COLO829 (cell line): Measurements from ENCODE around the gene CRLF3.
"Not testable (repeated sequence)": the region's sequence is repeated elsewhere in the genome, so short reads cannot be mapped to it uniquely, and the experiment has no call there.

ENCODE experiments used
- DNase-seq: peaks from one replicate; pipeline ENCODE4 v3.0.0; 2012; ENCODE audit warnings: low spot score

CRLF3 gene

GRCh38 chr17:30814860-30815259 is 9.6 kb downstream of the CRLF3 start:
- not testable (repeated sequence) for DNase-seq

GRCh38 chr17:30814236-30814635 is 10.3 kb downstream of the CRLF3 start:
- not testable (repeated sequence) for DNase-seq

- DNase-seq = no peak
Observed at GRCh38 chr17:30812218-30813177, 12.0 kb downstream of the CRLF3 start.

- DNase-seq = no peak
Observed at GRCh38 chr17:30809867-30810266, 14.6 kb downstream of the CRLF3 start.

- DNase-seq = no peak
Observed at GRCh38 chr17:30808785-30809286, 15.7 kb downstream of the CRLF3 start.

- DNase-seq = no peak
Observed at GRCh38 chr17:30807896-30808295, 16.6 kb downstream of the CRLF3 start.

- no peak for DNase-seq
Observed at GRCh38 chr17:30805944-30806456, 18.5 kb downstream of the CRLF3 start.

- DNase-seq = no peak
Observed at GRCh38 chr17:30801671-30802070, 22.8 kb downstream of the CRLF3 start.

- no peak for DNase-seq
Observed at GRCh38 chr17:30796016-30796415, 28.5 kb downstream of the CRLF3 start.

- no peak for DNase-seq
Observed at GRCh38 chr17:30794372-30794771, 30.1 kb downstream of the CRLF3 start.

- DNase-seq = no peak
Observed at GRCh38 chr17:30793282-30793977, 31.1 kb downstream of the CRLF3 start.

GRCh38 chr17:30790279-30790678 is 34.2 kb downstream of the CRLF3 start:
- no peak for DNase-seq

GRCh38 chr17:30788918-30789317 is 35.6 kb downstream of the CRLF3 start:
- no peak for DNase-seq

- no peak for DNase-seq
Observed at GRCh38 chr17:30782206-30782605, 42.3 kb downstream of the CRLF3 start.

GRCh38 chr17:30780343-30780742 is 44.1 kb downstream of the CRLF3 start:
- DNase-seq = no peak

- DNase-seq = not testable (repeated sequence)
Observed at GRCh38 chr17:30768771-30769170, 55.7 kb downstream of the CRLF3 start.

- not testable (repeated sequence) for DNase-seq
Observed at GRCh38 chr17:30767641-30768404, 56.7 kb downstream of the CRLF3 start.

- no peak for DNase-seq
Observed at GRCh38 chr17:30761060-30761459, 63.4 kb downstream of the CRLF3 start.

- not testable (repeated sequence) for DNase-seq
Observed at GRCh38 chr17:30753291-30753690, 71.2 kb downstream of the CRLF3 start.

GRCh38 chr17:30750982-30751381 is 73.5 kb downstream of the CRLF3 start:
- not testable (repeated sequence) for DNase-seq

- not testable (repeated sequence) for DNase-seq
Observed at GRCh38 chr17:30747621-30748020, 76.9 kb downstream of the CRLF3 start.

- not testable (repeated sequence) for DNase-seq
Observed at GRCh38 chr17:30742669-30743068, 81.8 kb downstream of the CRLF3 start.
